WTC11 (cell line): ENCODE measurements around the gene WRAP53. TPM values are rescaled to one million over a fixed set of nuclear protein-coding genes. Genes with fewer than 3 reads are reported as not detected.
A peak's percentile ranks its signal among the peaks of the same experiment; 100 is the strongest.

Experiments used
- ATAC-seq: fragments of 200-7000 bp; cut with Tn5 transposase; 2 replicates; pipeline ENCODE4 v1.10.0; 2021; ENCODE audit warnings: mild to moderate bottlenecking, moderate library complexity
- CTCF ChIA-PET: fragments of 300-600 bp; sonication (Branson Sonifier 250); formaldehyde crosslinking; loops from one replicate; lab custom pipeline; 2021; ENCODE audit warnings: antibody characterized with exemption; lab: Charles Lee
- POLR2A ChIA-PET: fragments of 350-600 bp; sonication (Branson Sonifier 250); formaldehyde crosslinking; loops from one replicate; lab custom pipeline; 2021; ENCODE audit warnings: antibody characterized with exemption; lab: Charles Lee
- DNase-seq: peaks from one replicate; pipeline ENCODE4 v3.0.0; 2021; ENCODE audit warnings: low spot score
- H3K27ac Mint-ChIP-seq: 2 replicates; pipeline ENCODE4 v1.8.0; 2021; ENCODE audit warnings: mixed read lengths
- H3K27me3 Mint-ChIP-seq: 2 replicates; pipeline ENCODE4 v1.8.0; 2021; ENCODE audit warnings: low read depth, mild to moderate bottlenecking, moderate library complexity, mixed read lengths
- H3K36me3 Mint-ChIP-seq: 2 replicates; pipeline ENCODE4 v1.8.0; 2021; ENCODE audit warnings: mixed read lengths
- H3K4me1 Mint-ChIP-seq: 2 replicates; pipeline ENCODE4 v1.8.0; 2022; ENCODE audit warnings: mixed read lengths
- H3K4me3 Mint-ChIP-seq: 2 replicates; pipeline ENCODE4 v1.8.0; 2021; ENCODE audit warnings: mild to moderate bottlenecking, moderate library complexity, mixed read lengths
- H3K9me3 Mint-ChIP-seq: 2 replicates; pipeline ENCODE4 v1.8.0; 2021; ENCODE audit warnings: mixed read lengths
- CBFB ChIP-seq: sonication (generic); formaldehyde crosslinking; IDR thresholded peaks from 2 replicates; pipeline ENCODE4 v1.8.1; 2022; ENCODE audit warnings: mild to moderate bottlenecking, low read depth, missing genetic modification reagents
- CDX4 ChIP-seq: fragments of 250-450 bp; sonication (Bioruptor Pico); IDR thresholded peaks from 2 replicates; pipeline ENCODE4 v1.9.0; 2021; ENCODE audit warnings: moderate library complexity, mild to moderate bottlenecking, inconsistent platforms, borderline replicate concordance
- E2F1 ChIP-seq: sonication (generic); formaldehyde crosslinking; IDR thresholded peaks from 2 replicates; pipeline ENCODE4 v1.8.0; 2022; ENCODE audit warnings: mild to moderate bottlenecking, missing genetic modification reagents
- E2F5 ChIP-seq: sonication (generic); formaldehyde crosslinking; IDR thresholded peaks from 2 replicates; pipeline ENCODE4 v1.8.1; 2022; ENCODE audit warnings: mild to moderate bottlenecking, moderate library complexity, missing genetic modification reagents
- ELF4 ChIP-seq: sonication (generic); formaldehyde crosslinking; IDR thresholded peaks from 2 replicates; pipeline ENCODE4 v1.8.1; 2022; ENCODE audit warnings: low read depth, mild to moderate bottlenecking, moderate library complexity, missing genetic modification reagents
- FOXP1 ChIP-seq: sonication (generic); formaldehyde crosslinking; IDR thresholded peaks from 2 replicates; pipeline ENCODE4 v1.8.0; 2022; ENCODE audit warnings: missing genetic modification reagents, mild to moderate bottlenecking, moderate library complexity, borderline replicate concordance
- HMGA2 ChIP-seq: fragments of 250-450 bp; sonication (Bioruptor Pico); IDR thresholded peaks from 2 replicates; pipeline ENCODE4 v1.4.0; 2021; ENCODE audit warnings: mild to moderate bottlenecking, moderate library complexity
- IRF1 ChIP-seq: sonication (generic); formaldehyde crosslinking; IDR thresholded peaks from 2 replicates; pipeline ENCODE4 v1.8.0; 2023; ENCODE audit warnings: missing genetic modification reagents
- NFATC4 ChIP-seq: fragments of 250-450 bp; sonication (Bioruptor Pico); IDR thresholded peaks from 2 replicates; pipeline ENCODE4 v1.9.0; 2021; ENCODE audit warnings: mild to moderate bottlenecking
- NR3C1 ChIP-seq: sonication (generic); formaldehyde crosslinking; conservative IDR thresholded peaks from 2 replicates; pipeline ENCODE4 v1.8.1; 2023; ENCODE audit warnings: low read depth, mild to moderate bottlenecking, missing genetic modification reagents
- PREB ChIP-seq: sonication (generic); formaldehyde crosslinking; IDR thresholded peaks from 2 replicates; pipeline ENCODE4 v1.8.1; 2022; ENCODE audit warnings: mild to moderate bottlenecking, missing genetic modification reagents, moderate library complexity, borderline replicate concordance
- STAT6 ChIP-seq: sonication (generic); formaldehyde crosslinking; conservative IDR thresholded peaks from 2 replicates; pipeline ENCODE4 v1.8.1; 2023; ENCODE audit warnings: mild to moderate bottlenecking, low read depth, missing genetic modification reagents, moderate library complexity
- ZBTB43 ChIP-seq: sonication (generic); formaldehyde crosslinking; IDR thresholded peaks from 2 replicates; pipeline ENCODE4 v1.8.1; 2023; ENCODE audit warnings: mild to moderate bottlenecking, missing genetic modification reagents
- ZNF263 ChIP-seq: sonication (generic); formaldehyde crosslinking; IDR thresholded peaks from 2 replicates; pipeline ENCODE4 v1.8.1; 2022; ENCODE audit warnings: low read depth, mild to moderate bottlenecking, moderate library complexity, missing genetic modification reagents
- ZNF416 ChIP-seq: fragments of 250-450 bp; sonication (Bioruptor Pico); IDR thresholded peaks from 2 replicates; pipeline ENCODE4 v1.9.0; 2021; ENCODE audit warnings: mild to moderate bottlenecking, inconsistent platforms
- ZNF532 ChIP-seq: fragments of 250-450 bp; sonication (Bioruptor Pico); IDR thresholded peaks from 2 replicates; pipeline ENCODE4 v1.9.0; 2021; ENCODE audit warnings: mild to moderate bottlenecking, borderline replicate concordance
- ZNF671 ChIP-seq: fragments of 250-450 bp; sonication (Bioruptor Pico); IDR thresholded peaks from 2 replicates; pipeline ENCODE4 v1.8.0; 2021; ENCODE audit warnings: mild to moderate bottlenecking
- total RNA-seq: library from RNA; stranded (reverse); gene quantifications from 3 replicates; pipeline ENCODE4 v1.2.3, GENCODE V29; 2021

Gene WRAP53
- total RNA-seq, 1 experiment from 2014 or later = 37.2 TPM

- TF ChIP-seq ZNF532 (CRISPR knock-in tag) (no peak), PREB (CRISPR knock-in tag) (no peak), E2F5 (CRISPR knock-in tag) (no peak), NFATC4 (no peak), ELF4 (no peak), FOXP1 (no peak; the same call in 1 of the 2 replicates), STAT6 (CRISPR knock-in tag) (no peak), E2F1 (CRISPR knock-in tag) (no peak), ZNF416 (CRISPR knock-in tag) (no peak; the same call in 1 of the 2 replicates), NR3C1 (CRISPR knock-in tag) (no peak), ZNF671 (CRISPR knock-in tag) (no peak)
Measured at GRCh38 chr17:7687072-7687907, 987 bp upstream of the WRAP53 start, which contains the start of gene TP53 (continued).

GRCh38 chr17:7688808-7689316 lies 585 bp downstream of the WRAP53 start:
- DNase-seq (no peak), ATAC-seq (no peak)
- Mint-ChIP-seq H3K4me1 (peaks cover 27% of the 10 kb centered on the region), H3K4me3 (peak overlapping the region; percentile 88), H3K36me3 (peaks cover 25% of the 10 kb centered on the region), H3K27ac (peak overlapping the region; percentile 87), H3K27me3 (no peaks in the 10 kb centered on the region), H3K9me3 (no peaks in the 10 kb centered on the region)
- ChIA-PET CTCF (interaction anchor here (0.9 to 7.0 kb wide), 20 partner anchors 12 to 359 kb away, joined by 3 to 205 read pairs (median 30); partner anchors contain the start of genes ATP1B2, DNAH2, EFNB3 and FXR2), POLR2A (interaction anchor here (1.7 to 5.9 kb wide), 10 partner anchors 12 to 128 kb away, joined by 8 to 80 read pairs (median 36); partner anchors contain the start of genes ATP1B2, EFNB3, FXR2 and MPDU1)
- TF ChIP-seq IRF1 (CRISPR knock-in tag) (no peak), CDX4 (CRISPR knock-in tag) (no peak), ZNF263 (CRISPR knock-in tag) (no peak), CBFB (CRISPR knock-in tag) (no peak), ZBTB43 (CRISPR knock-in tag) (no peak), HMGA2 (CRISPR knock-in tag) (no peak)
